Activated CD4-positive, CD25-positive, alpha-beta regulatory T cell (primary cell): ENCODE results near the gene LRP1.
A peak's percentile ranks its signal among the peaks of the same experiment; 100 is the strongest.

ENCODE experiments used
- DNase-seq, 4 experiments: peaks; one replicate each; lab custom pipeline; 2025; lab: John Stamatoyannopoulos, UW

The LRP1 gene

GRCh38 chr12:57154804-57155434, 26.6 kb downstream of the LRP1 start:
- DNase-seq, result no peak

GRCh38 chr12:57156701-57157403, 28.6 kb downstream of the LRP1 start:
- no peak for DNase-seq

GRCh38 chr12:57157588-57158173, 29.4 kb downstream of the LRP1 start:
- no peak for DNase-seq

- no peak for DNase-seq
Measured at GRCh38 chr12:57158186-57158585, 29.9 kb downstream of the LRP1 start.

GRCh38 chr12:57158665-57159064, 30.4 kb downstream of the LRP1 start:
- DNase-seq, result no peak

GRCh38 chr12:57159311-57159710, 31.0 kb downstream of the LRP1 start:
- DNase-seq, result no peak

GRCh38 chr12:57160040-57160439, 31.8 kb downstream of the LRP1 start:
- no peak for DNase-seq

- DNase-seq, result no peak
Measured at GRCh38 chr12:57160741-57161140, 32.5 kb downstream of the LRP1 start.

GRCh38 chr12:57161491-57161890, 33.2 kb downstream of the LRP1 start:
- no peak for DNase-seq

GRCh38 chr12:57162553-57163125, 34.4 kb downstream of the LRP1 start:
- no peak for DNase-seq

- DNase-seq, result no peak
Measured at GRCh38 chr12:57164454-57164853, 36.2 kb downstream of the LRP1 start.

- DNase-seq, result no peak
Measured at GRCh38 chr12:57164966-57165625, 36.8 kb downstream of the LRP1 start.

- no peak for DNase-seq
Measured at GRCh38 chr12:57165741-57166140, 37.5 kb downstream of the LRP1 start.

GRCh38 chr12:57166971-57167371, 38.7 kb downstream of the LRP1 start:
- DNase-seq, result peak in 1 of 4 experiments; percentile 7

GRCh38 chr12:57168058-57168457, 39.8 kb downstream of the LRP1 start:
- DNase-seq, result no peak

GRCh38 chr12:57169046-57169795, 40.9 kb downstream of the LRP1 start:
- no peak for DNase-seq

GRCh38 chr12:57169969-57170368, 41.7 kb downstream of the LRP1 start:
- no peak for DNase-seq

- DNase-seq, result no peak
Measured at GRCh38 chr12:57170408-57170807, 42.1 kb downstream of the LRP1 start.

GRCh38 chr12:57170927-57171326, 42.6 kb downstream of the LRP1 start:
- no peak for DNase-seq

GRCh38 chr12:57171668-57172067, 43.4 kb downstream of the LRP1 start:
- DNase-seq, result no peak

- peak in 1 of 4 experiments; percentile 9 for DNase-seq
Measured at GRCh38 chr12:57173089-57173488, 44.8 kb downstream of the LRP1 start.

GRCh38 chr12:57173683-57174082, 45.4 kb downstream of the LRP1 start:
- DNase-seq, result no peak
